DMS114 treated with DMSO at 0.1 percent for 48 hours (cell line): ENCODE data around the gene TMOD2.

Experiments
- DNase-seq: peaks from one replicate; lab custom pipeline; 2025; ENCODE audit not compliant: unreplicated experiment; lab: John Stamatoyannopoulos, UW

Gene TMOD2

GRCh38 chr15:51750792-51751696, at the start of gene TMOD2:
TSS of gene TMOD2 (plus strand) at chr15:51751597. CDS start at chr15:51766442, 14,845 bp downstream.
- no peak for DNase-seq

DNA sequence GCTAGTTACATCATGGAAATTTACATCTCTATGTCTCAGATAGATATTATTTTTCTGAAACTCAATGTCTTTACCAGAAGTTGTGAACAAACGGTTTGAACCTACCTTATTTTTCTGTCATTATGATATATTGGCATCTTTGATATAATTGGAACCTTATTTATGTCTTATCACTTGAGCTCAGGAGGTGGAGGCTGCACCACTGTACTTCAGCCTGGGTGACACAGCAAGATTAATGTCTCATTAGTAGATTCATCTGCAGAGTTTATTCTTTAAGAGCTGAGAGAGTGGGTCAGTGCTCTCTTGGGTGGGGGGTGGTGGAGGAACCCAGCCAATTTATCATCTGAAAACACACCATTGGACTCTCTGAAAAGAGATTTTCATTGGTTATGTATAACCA, 48.7 kb upstream of the TMOD2 start:
- DNase-seq: no peak

DNA sequence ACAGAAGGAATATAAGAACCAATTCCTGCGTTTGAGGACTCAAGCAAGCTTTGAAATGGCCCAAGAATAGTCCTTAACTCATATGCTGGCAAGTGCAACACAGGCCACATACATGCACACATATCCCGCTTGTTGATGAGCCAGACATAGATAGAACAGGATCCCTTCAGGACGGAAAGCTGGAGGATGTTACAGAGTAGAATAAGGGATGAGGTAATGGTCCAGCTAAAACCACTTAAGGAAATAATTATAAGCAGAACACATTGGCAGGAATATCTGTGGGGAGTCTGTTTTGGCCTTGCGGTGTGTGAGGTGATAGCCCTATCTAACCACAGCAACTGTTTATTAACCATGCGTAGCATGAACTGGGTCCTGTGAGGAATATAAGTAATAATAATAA, 45.1 kb upstream of the TMOD2 start:
- DNase-seq: no peak

DNA sequence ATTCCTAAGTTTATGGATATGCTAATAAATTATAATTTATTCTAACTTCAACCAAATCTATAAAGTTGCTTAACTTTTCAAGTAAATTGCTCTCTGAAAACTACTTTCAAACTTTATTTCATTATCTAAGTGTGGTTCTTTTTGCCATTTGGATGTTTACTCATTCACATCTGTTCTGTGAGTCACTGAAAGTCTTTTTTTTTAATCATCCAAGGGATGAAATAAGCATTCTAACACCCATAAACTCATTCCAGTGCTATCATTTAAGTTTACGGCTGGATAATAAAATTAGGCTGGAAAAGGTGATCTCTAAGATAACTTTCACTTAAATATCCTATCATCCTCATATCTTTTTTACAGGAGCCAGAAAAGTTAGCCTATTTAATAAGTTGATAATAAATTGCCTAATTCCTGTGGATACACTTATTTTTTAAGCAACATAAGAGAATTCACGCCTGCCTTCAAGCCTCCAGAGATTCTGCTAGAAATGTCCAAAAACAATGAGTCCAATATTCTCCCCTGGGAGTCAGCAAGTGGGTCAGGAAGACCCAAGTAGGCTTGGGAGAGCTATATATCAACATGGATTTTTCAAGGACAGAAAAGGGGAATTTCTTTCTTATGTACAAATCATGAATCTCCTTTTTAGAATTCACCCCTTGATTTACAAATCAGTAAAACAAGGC, 44.3 kb upstream of the TMOD2 start:
- no peak for DNase-seq

DNA sequence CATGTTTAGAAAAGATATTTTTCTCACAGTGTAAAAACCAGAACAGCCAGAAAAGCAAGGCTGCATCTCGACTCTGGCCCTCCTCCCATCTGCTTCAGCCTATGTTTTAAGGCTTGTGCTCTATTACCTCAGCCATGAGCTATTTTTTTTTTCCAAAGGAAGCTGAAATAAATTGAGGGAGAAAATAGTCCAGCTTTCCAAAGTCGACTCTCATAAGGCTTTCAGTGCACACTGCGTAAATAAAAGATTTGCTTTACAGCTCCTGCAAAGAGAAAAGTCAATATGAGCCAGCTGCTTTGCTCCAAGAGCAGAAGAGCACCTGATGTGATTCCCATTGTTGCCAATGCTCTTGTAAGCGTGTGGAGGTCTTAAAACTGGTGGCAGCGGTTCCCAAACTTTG, 43.4 kb upstream of the TMOD2 start:
- DNase-seq: no peak

DNA sequence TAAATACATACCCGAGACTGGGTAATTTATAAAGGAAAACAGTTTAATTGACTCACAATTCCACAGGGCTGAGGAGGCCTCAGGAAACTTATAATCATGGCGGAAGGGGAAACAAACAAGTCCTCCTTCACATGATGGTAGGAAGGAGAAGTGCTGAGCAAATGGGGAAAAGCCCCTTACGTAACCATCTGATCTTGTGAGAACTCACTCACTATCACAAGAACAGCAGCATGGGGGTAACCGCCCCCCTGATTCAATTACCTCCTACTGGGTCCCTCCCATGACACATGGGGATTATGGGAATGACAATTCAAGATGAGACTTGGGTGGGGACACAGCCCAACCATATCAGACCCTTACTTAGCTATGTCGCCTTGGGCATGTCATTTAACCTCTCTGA, 42.4 kb upstream of the TMOD2 start:
- DNase-seq: no peak

DNA sequence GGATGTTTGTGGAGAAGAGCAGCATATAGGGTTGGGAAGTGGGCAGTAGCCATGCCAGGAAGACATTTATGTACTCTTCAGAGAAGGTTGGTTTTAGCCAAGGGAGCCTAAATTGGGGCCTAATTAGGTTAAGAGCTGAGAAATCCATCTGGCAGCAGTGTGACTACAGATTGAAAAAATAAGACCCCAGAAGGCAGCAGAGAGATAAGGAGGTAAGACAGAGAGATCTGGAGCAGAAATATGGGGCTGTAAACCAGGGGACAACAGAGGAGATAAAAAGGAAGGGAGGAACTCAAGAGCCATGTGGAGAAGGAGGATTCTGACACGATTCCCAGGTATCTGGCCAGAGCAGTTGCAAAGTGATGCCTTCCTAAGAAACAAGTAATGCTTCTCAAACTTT, 37.2 kb upstream of the TMOD2 start:
- DNase-seq: no peak

- no peak for DNase-seq
Measured at GRCh38 chr15:51714911-51715310, 36.5 kb upstream of the TMOD2 start.

GRCh38 chr15:51718219-51718618, 33.2 kb upstream of the TMOD2 start:
- no peak for DNase-seq

GRCh38 chr15:51718746-51719145, 32.7 kb upstream of the TMOD2 start:
- no peak for DNase-seq

DNA sequence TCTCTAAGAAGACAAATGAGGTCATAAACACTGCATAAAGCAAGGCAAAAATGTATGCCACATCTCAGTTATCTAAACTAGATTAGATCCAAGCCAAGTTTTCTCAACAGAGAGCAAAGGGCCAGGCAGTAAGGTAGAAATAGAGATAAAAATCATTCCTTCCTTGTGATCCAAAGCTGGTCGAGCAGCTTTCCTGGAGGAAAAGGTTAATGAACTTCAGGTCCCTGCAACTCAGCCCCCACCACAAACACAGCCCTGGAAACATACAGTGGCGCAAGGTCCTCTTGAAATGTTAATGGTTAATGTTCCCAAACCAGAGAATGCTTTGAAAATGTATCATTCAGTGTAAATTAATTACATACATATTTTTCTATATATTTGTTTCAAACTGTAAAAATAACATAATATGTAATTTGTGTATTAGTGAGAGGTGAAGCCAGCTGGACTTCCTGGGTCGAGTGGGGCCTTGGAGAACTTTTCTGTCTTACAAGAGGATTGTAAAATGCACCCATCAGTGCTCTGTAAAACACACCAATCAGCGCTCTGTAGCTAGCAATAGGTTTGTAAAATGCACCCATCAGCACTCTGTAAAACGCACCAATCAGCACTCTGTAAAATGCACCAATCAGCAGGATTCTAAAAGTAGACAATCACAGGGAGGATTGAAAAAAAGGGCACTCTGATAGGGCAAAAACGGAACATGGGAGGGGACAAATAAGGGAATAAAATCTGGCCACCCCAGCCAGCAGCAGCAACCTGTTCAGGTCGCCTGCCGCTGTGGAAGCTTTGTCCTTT, 31.0 kb upstream of the TMOD2 start:
- DNase-seq: no peak

GRCh38 chr15:51721199-51721960, 30.0 kb upstream of the TMOD2 start:
- DNase-seq: no peak

- DNase-seq: no peak
Measured at GRCh38 chr15:51724199-51724598, 27.2 kb upstream of the TMOD2 start.

GRCh38 chr15:51724673-51725072, 26.7 kb upstream of the TMOD2 start:
- no peak for DNase-seq

- no peak for DNase-seq
Measured at GRCh38 chr15:51726302-51727073, 24.9 kb upstream of the TMOD2 start.

- no peak for DNase-seq
Measured at GRCh38 chr15:51727141-51727897, 24.1 kb upstream of the TMOD2 start.

DNA sequence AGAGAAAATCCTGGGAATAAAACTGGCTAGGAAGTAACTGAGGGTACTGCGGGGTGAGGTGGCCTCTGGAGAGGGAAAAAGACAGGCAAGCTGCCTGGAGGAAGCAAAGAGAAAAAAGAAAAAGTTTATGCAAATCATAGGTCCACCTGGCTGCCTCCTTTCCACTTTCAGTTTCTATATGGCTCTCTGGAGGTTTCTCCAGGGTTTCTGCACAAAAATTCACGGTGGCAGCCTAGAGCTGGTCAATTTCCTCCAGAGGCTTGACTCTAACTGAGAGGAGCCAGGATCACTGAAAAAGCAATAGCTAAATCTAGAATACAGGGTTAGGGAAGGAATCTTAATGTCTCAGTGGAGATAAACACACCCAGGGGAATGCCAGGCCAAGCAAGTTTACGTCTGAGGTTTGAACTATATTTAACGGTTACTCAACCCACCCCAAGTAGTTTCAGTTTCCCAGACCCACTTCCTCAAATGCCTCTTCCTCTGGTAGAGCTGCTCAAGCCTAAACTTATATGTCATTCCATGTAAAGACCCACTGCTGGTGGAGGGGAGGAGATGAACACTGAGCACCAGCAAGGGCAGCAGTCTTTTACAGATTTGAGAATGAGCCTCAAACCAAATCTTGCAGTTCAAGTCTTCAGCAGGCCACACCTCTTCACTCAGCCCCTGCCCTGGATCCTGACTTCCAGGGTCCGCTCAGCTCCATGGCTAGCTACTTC, 19.7 kb upstream of the TMOD2 start:
- DNase-seq: no peak

GRCh38 chr15:51732646-51733045, 18.8 kb upstream of the TMOD2 start:
- no peak for DNase-seq
